ENCODE results near the gene HERPUD2.
"Not testable (repeated sequence)": the region's sequence is repeated elsewhere in the genome, so short reads cannot be mapped to it uniquely, and the experiment has no call there.

HERPUD2 gene

GRCh38 chr7:35712563-35713226 lies 17.8 kb upstream of the HERPUD2 start:
- DNase-seq: no peak

GRCh38 chr7:35707422-35707821 lies 12.5 kb upstream of the HERPUD2 start:
- no peak for DNase-seq

DNA sequence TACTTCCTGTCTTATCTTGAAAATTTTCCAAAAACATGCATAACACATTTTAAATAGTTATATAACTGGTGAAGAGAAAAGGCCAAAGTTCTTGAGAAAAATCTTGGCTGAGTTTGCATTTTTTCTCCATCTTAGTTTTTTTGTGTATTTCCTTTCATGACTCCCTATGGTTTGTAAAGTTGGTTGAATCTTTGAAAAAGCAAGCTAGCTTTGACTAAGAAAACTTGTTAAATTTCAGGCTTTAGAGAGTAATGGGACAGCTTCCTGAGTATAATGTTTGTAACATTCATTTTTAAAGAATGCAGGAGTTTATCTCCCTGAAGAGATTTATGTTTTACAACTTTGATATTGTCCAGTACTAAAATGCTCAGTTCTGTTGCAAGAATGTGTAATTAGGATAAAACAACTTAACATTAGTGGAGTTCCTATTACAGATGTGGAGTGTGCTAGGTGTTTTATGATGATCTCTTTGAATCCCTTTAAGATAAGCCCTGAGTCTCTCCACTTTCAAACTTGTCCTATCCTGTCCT lies 11.1 kb upstream of the HERPUD2 start:
- DNase-seq: no peak

DNA sequence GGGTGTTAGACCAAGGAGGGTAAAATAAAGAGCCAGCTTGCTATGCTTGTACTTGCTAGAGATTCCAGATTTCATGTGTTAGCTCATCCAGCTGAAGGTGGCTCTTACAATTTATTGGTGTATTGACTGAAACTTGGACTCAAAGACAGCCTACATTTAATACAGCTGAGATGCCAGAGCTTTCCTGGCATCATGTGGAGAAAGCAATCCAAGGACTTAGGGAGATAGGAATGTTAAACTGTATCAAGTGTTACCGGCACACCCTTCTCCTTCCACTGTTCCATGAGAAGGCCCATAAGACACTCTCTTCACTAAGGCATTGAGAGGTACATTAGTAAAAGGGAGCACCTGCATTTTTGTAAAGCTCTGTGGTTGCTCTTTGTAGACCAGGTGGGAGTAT lies 9.3 kb upstream of the HERPUD2 start:
- DNase-seq: no peak

- no peak for DNase-seq
Measured at GRCh38 chr7:35702541-35702940, 7.6 kb upstream of the HERPUD2 start.

DNA sequence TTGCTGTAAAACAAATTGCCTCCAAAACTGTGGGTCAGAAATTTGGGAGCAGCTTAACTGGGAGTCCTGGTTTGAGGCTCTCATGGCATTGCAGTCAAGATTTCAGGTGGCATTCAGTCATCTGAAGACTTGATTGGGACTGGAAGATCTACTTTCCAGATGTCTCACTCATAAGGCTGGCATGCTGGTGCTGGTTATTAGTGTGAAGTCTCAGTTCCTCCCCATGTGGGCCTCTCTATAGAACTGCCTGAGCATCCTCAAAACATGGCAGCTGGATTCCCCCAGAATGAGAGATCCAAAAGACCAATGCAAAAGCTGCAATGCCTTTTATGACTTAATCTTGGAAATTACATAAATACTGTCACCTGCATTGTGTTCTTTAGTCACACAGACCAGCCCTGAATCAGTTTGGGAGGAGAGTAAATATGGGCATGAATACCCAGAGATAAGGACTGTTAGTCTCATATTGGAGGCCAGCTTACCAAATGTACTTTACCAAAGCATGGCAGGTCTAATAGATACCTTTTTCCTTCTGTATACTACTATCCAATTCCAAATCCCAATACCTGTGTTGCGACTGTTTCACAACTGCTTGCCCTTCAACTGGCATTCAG lies 6.5 kb upstream of the HERPUD2 start:
- DNase-seq: no peak

- DNase-seq: no peak
Measured at GRCh38 chr7:35700865-35701264, 5.9 kb upstream of the HERPUD2 start.

- no peak for DNase-seq
Measured at GRCh38 chr7:35700333-35700732, 5.4 kb upstream of the HERPUD2 start.

- DNase-seq: no peak
Measured at GRCh38 chr7:35699796-35700305, 4.9 kb upstream of the HERPUD2 start.

- DNase-seq: not testable (repeated sequence)
Measured at GRCh38 chr7:35698382-35698781, 3.4 kb upstream of the HERPUD2 start.

DNA sequence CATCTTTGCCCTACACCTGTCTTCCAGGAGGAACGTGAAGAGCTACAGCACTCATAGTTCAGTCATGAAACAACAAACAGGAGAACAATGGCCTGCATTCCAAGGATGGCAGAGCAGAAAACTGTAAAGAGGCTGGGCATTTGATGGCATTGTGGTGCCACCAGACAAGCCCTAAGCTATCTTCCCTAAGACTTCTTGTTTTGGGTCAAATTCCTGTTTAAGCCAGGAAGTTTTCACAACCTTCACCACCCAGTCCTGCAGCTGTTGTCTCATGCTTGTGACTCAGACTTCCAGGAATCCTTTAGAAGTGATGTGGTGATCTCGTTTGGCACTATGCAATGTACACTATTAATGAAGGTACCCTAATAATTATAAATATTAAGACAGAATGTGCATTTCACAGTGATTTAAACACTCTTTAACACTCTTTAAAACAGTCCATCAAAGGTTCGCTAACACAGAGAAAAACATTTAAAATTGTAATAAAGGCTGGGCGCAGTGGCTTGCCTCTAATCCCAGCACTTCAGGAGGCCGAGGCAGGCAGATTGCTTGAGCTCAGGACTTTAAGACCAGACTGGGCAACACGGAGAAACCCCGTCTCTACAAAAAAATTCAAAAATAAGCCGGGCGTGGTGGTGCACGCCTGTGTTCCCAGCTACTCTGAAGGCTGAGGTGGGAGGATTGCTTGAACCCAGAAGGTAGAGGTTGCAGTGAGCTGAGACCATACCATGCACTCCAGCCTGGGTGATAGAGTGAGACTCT lies 2.7 kb upstream of the HERPUD2 start:
- DNase-seq: no peak

- no peak for DNase-seq
Measured at GRCh38 chr7:35695987-35696386, 1.1 kb upstream of the HERPUD2 start.

DNA sequence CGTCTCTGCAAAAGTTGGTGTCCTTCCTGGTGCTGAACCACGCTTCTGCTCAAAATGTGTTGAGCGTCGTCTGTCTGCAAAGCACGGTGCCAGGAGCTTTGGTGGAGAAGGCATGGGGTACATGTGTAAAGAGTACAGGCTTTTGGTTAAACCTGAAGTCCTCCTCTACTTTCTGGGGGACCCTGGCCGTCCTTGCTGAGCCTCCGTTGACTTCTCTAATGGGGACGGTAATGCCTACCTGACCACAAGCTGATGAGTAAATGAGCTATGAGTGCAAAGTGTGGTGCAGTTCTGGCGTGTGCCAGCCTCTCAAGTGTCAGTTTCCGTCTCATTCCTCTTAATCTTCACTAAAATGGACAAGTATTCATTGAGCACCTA lies 527 bp upstream of the HERPUD2 start:
- DNase-seq: no peak

DNA sequence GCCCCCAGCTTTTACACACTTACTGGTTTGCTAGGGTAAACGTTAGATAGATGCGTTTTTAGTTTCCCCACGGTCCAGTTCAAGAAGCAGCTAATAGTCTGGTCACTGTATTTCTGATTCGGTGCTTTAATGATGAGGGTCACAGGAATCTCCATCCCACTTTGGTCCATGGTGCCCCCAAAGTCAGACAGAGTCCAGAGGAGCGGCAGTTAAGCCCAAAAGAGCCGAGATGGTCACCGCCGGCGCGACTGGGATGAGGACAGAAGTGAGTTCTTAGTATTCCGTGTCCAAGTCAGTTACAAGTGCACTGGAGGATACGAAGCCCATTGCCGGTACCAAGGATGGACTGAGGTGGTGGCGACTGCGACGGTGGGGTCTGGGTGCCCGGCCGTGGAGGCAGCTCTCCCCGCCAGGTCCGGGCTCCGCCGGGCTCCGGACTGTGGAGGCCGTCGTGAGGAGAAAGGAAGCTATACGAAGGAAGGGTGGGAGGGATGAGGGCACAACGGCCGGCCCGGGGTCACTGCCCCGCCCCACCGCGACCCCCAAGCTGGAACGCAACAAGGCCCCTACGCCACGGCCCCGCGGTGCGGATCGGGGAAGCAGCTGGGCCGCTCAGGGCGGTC lies 663 bp downstream of the HERPUD2 start:
- DNase-seq: no peak

DNA sequence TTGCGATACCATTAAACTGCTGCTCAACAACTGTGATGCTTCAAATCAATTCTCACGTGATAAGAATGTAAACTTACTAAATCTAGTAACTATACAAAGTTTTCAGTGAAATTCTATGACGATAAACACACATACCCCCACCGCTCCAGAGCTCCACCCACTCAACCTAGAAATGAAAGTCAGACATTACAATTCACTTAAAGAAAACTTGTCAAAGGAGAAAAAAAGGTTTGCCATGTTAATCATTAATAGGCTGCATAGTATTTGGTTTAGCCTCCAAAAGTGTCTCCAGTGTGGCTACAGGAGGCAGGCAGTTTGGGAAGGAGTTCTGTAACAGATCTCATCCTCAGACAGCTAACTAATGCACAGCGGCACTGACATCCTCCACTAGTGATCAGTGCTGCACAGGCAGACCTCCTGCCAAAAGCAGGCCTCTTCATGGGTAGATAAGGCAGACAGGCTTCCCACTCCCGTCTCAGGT lies 3.1 kb downstream of the HERPUD2 start:
- no peak for DNase-seq

DNA sequence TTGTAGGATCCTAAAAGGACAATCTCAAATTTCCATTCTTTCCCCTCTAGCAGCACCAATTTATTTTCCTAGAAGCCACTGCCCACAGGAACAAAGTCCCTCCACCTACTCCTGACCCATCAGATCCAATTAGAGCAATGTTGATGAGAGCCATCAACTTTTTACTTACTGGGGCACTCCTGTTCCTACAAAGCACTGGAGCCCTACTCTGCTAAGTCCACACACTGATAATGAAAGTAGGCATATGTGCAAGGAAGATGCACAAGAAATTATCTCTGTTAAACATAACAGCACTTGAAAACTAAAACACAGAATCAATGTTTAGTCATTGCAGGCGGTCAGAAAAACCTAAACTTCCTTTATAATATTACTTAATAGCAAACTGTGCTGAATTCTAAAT lies 3.6 kb downstream of the HERPUD2 start:
- DNase-seq: no peak

DNA sequence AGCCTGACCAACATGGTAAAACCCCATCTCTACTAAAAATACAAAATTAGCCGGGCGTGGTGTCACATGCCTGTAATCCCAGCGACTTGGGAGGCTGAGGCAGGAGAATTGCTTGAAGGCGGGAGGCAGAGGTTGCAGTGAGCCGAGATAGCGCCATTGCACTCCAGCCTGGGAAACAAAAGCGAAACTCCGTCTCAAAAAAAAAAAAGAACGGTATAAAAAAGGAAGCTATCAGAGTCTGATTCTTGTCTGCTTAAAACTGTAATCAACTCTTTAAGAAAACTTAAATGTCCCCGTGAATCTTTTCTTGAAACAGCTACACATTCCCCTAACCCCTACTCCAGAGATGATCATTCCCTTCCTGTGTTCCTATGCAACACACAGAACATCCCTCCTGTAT lies 4.3 kb downstream of the HERPUD2 start:
- DNase-seq: not testable (repeated sequence)

- no peak for DNase-seq
Measured at GRCh38 chr7:35685781-35686180, 9.2 kb downstream of the HERPUD2 start.

DNA sequence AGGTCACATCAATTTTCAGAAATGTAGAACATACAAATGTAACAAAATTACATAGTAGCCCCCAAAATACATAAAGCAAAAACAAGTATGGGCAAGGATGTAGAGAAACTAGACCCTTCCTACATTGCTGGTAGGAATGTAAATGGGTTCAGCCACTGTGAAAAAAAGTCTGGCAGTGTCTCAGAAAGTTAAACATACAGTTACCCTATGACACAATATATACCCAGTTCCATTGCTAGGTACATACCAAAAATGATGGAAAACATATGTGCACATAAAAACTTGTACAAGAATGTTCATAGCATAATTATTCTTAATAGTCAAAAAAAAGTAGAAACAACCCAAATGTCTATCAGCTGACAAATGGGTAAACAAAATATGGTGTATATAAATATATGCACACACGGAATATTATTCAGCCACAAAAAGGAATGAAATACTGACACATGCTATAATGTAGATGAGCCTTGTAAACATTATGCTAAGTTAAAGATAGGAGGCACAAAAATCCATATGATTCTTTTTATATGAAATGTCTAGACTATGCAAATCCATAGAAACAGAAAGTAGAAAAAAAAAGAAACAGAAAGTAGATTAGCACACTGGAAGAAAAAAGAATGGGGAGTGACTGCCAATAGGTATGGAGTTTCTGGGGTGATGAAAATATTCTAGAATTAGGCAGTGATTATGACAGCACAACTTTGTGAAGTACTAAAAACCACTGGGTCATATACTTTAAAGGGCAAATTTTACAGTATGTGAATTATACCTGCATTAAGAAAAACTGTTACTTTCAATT lies 13.5 kb downstream of the HERPUD2 start:
- no peak for DNase-seq

- DNase-seq: no peak
Measured at GRCh38 chr7:35680403-35681013, 14.4 kb downstream of the HERPUD2 start.

- DNase-seq: no peak
Measured at GRCh38 chr7:35677582-35678356, 17.2 kb downstream of the HERPUD2 start.

Measured in DMS 273 treated with DMSO at 0.1 percent for 48 hours (cell line).